ENCODE results near the gene ARHGAP33. TPM values are rescaled to one million over a fixed set of nuclear protein-coding genes. Genes with fewer than 3 reads are reported as not detected.

The ARHGAP33 gene
- total and polyA plus RNA-seq, 2 of the 8 experiments (the other 6 are each of a cell fraction or from before 2014, with no cell fraction given) = 6.5 to 25.2 TPM

GRCh38 chr19:35775298-35776101 is at the start of gene ARHGAP33 (continued):
- TF ChIP-seq KDM1A (IDR thresholded peaks at IDR 0.05; ENCODE audit: borderline replicate concordance, low read length) = no peak
- peak; percentile 39; the same call in 1 of the 2 replicates for TF ChIP-seq MAX (IDR thresholded peaks at IDR 0.05)
- TF ChIP-seq CHD1 (IDR thresholded peaks at IDR 0.05; ENCODE audit: low read depth, low read length) = no peak
- no peak for TF ChIP-seq POLR2A (IDR thresholded peaks at IDR 0.05; ENCODE audit: control extremely low read depth in 1 of 2, low read depth in 2 of 2, low read length in 2 of 2)
- TF ChIP-seq POU5F1 (IDR thresholded peaks at IDR 0.05; ENCODE audit: low read depth, low read length) = no peak
- TF ChIP-seq JUND (IDR thresholded peaks at IDR 0.05; ENCODE audit: low read length) = no peak
- no peak for TF ChIP-seq RFX5 (IDR thresholded peaks at IDR 0.05; ENCODE audit: borderline replicate concordance, low read depth, low read length)
- TF ChIP-seq CHD7 (IDR thresholded peaks at IDR 0.05; ENCODE audit: insufficient replicate concordance, low read length) = no peak
- no peak for TF ChIP-seq RAD21 (IDR thresholded peaks at IDR 0.05 in 1 of 2, conservative IDR thresholded peaks at IDR 0.05 in 1 of 2; ENCODE audit: low read depth in 2 of 2, low read length in 2 of 2)
